Heart right ventricle (tissue), 16 donors: ENCODE data around the gene KLHDC10. TPM values are rescaled to one million over a fixed set of nuclear protein-coding genes. Genes with fewer than 3 reads are reported as not detected.

Source experiments
- ATAC-seq, 8 donors: fragments of 200-7000 bp; cut with Tn5 transposase; one replicate each; pipeline ENCODE4 v1.9.1; 2020; ENCODE audit warnings: mild to moderate bottlenecking in 8 of 8, moderate library complexity in 8 of 8, moderate number of reproducible peaks in 1 of 8
- DNase-seq, 2 donors: peaks; one replicate each; pipeline ENCODE4 v3.0.0-alpha.2; 2020
- H3K27ac ChIP-seq, 10 donors: fragments of 200-600 bp; sonication (generic) in 2 of 10; one replicate each; pipeline versions ENCODE4 v1.5.0 to v1.8.0; 2020 to 2022; ENCODE audit warnings: mild to moderate bottlenecking in 3 of 10
- H3K27me3 ChIP-seq, 7 donors: fragments of 200-600 bp; one replicate each; pipeline ENCODE4 v1.8.0; 2021 to 2022; ENCODE audit warnings: mild to moderate bottlenecking in 2 of 7
- H3K36me3 ChIP-seq, 9 donors: fragments of 200-600 bp; sonication (generic) in 1 of 9; one replicate each; pipeline versions ENCODE4 v1.5.0 to v1.8.0; 2020 to 2022; ENCODE audit warnings: mild to moderate bottlenecking in 2 of 9
- H3K4me1 ChIP-seq, 9 donors: fragments of 200-600 bp; sonication (generic) in 1 of 9; one replicate each; pipeline versions ENCODE4 v1.5.0 to v1.8.0; 2020 to 2022; ENCODE audit warnings: mild to moderate bottlenecking in 4 of 9
- H3K4me3 ChIP-seq, 10 donors: fragments of 200-600 bp; sonication (generic) in 2 of 10; one replicate each; pipeline versions ENCODE4 v1.5.0 to v1.8.0; 2020 to 2022; ENCODE audit warnings: mild to moderate bottlenecking in 7 of 10, moderate library complexity in 2 of 10
- H3K9me3 ChIP-seq, 11 donors: fragments of 200-600 bp in 10 of 11; sonication (generic) in 2 of 11; one replicate each; pipeline versions ENCODE4 v1.5.0 to v1.8.0; 2013 to 2022; ENCODE audit warnings: mild to moderate bottlenecking in 2 of 11, control low read depth in 1 of 11, moderate library complexity in 1 of 11
- WGBS, 2 donors: extraction: QIAGEN DNeasy Blood & Tissue Kit; methylation state at CpG; one replicate each; pipeline ENCODE4 v1.1.7; 2013; ENCODE audit warnings: inconsistent platforms in 1 of 2; 5-methylcytosine and 5-hydroxymethylcytosine counted together
- intact Hi-C, 10 donors: fragments of 100-400 bp; cut with DNase I; formaldehyde crosslinking; loops; one replicate each; pipeline versions ENCODE4 v1.11.1 to v1.14.2; 2022
- polyA plus RNA-seq, 2 donors: library from polyadenylated mRNA; stranded (reverse); fragments of 200-250 nt; gene quantifications; one replicate each; pipeline ENCODE4 v1.2.3, GENCODE V29; 2013
- total RNA-seq, 10 donors: library from RNA; stranded (reverse); fragmentation: NEBNext Ultra II Directional in 3 of 10; extraction: Animal tissue kit (Norgen Biotek cat#: 25700) in 3 of 10; gene quantifications; one replicate each; pipeline versions ENCODE4 v1.2.1 to v1.2.4, GENCODE V29; 2021 to 2023
- TF ChIP-seq, protein P1 (sequence below), 9 donors: fragments of 200-600 bp; sonication (generic) in 2 of 9; IDR thresholded peaks; one replicate each; pipeline versions ENCODE4 v1.5.0 to v1.8.0; 2021 to 2022; ENCODE audit warnings: antibody characterized with exemption in 9 of 9, mild to moderate bottlenecking in 5 of 9, moderate library complexity in 1 of 9
- donor health status: Arrhythmogenic right ventricular cardiomyopathy.
- donor health status: ischemic (EF 13 %, LVEDD 7.1; RV severe dilation, severe dysfunction).
- donor health status: healthy with polysubstance abuse.
- donor health status: DM: no; HTN: yes; CAD: no.
- donor health status: DM: no; HTN: no; CAD: no.
- donor health status: ischemic (EF 25% LVEDD 6.9; RV normal size, moderate dysfunction).
- donor health status: ischemic (EF 25% LVEDD 5.7; RV mildly dilated, moderate dysfunction).
- donor health status: healthy.
- donor health status: DM: yes; HTN: yes; CAD: no.
- donor health status: Ischemic cardiomyopathy.
- donor health status: ischemic (EF 35%, LVEDD 5.7; RV mildly dilated, moderate dysfunction).
- donor health status: nonischemic (EF 11% LVEDD 7.7; RV severe dilation, severe dysfunction).
- donor health status: DM: yes; HTN: yes; CAD: no.
- donor health status: PGD.
- donor health status: ischemic (EF 29% LVEDD 5.4; RV normal size, mild dysfunction).
- donor health status: nonischemic (EF 23%, LVEDD 6.1; RV moderate dilation, normal function).

The KLHDC10 gene
- total and polyA plus RNA-seq, 12 donors = 9.1 to 33.7 (median 28.1) TPM

DNA sequence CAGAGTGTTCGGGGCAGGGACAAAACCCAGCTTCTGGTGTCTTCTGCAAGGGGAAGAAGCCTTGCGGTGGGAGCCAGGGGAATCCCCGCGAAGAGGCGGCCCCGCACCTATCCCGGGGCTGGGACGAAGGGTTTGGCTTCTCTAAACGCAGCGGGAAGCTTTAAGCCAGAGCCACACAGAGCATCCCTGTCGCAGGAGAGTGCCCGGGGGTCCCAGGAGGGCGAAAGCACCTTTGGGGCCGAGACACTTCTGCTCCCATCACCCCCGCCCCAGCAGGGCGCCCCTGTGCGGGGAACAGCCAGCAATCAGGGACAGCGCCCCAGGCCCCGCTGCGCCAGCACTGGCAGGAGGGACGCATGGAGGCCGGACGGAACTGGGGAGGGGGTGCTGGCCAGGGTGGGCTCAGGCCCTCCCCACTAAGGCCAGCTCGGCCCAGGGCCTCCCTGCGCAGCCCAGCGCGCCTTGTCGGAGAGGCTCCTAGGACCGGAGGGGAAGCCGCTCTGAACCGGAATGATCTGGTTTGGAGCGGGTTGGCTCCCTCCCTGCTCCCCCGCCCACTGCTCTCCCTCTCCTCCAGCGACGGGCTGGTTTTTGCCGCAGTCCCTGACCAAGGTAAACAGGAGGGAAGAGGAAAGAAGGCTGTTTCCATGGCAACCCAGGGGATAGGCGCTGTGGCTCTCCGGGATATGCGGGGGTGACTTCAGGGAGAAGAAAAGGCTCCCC lies 71.0 kb downstream of the KLHDC10 start:
- no peaks in the 10 kb centered on the region for H3K9me3 ChIP-seq
- peaks cover 0 to 20% (median 16%) of the 10 kb centered on the region in 9 donors for H3K4me1 ChIP-seq
- intact Hi-C loops = no loop called here
- no peaks in the 10 kb centered on the region for H3K27me3 ChIP-seq
- peak; percentile 56 to 71 for DNase-seq
- peak; percentile 83 to 96 (median 94) for ATAC-seq
- TF ChIP-seq, protein P1, sequence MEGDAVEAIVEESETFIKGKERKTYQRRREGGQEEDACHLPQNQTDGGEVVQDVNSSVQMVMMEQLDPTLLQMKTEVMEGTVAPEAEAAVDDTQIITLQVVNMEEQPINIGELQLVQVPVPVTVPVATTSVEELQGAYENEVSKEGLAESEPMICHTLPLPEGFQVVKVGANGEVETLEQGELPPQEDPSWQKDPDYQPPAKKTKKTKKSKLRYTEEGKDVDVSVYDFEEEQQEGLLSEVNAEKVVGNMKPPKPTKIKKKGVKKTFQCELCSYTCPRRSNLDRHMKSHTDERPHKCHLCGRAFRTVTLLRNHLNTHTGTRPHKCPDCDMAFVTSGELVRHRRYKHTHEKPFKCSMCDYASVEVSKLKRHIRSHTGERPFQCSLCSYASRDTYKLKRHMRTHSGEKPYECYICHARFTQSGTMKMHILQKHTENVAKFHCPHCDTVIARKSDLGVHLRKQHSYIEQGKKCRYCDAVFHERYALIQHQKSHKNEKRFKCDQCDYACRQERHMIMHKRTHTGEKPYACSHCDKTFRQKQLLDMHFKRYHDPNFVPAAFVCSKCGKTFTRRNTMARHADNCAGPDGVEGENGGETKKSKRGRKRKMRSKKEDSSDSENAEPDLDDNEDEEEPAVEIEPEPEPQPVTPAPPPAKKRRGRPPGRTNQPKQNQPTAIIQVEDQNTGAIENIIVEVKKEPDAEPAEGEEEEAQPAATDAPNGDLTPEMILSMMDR (IDR thresholded peaks at IDR 0.05) = peak in 1 of 9 donors; percentile 14
- 9 to 17% methylated on average over 37 to 39 of the region's 39 CpGs for WGBS, 2 donors
- H3K4me3 ChIP-seq = peak overlapping the region; percentile 24 to 72 (median 64)
- peaks cover 0 to 33% (median 0%) of the 10 kb centered on the region in 9 donors for H3K36me3 ChIP-seq
- H3K27ac ChIP-seq = peak overlapping the region; percentile 22 to 86 (median 70)

DNA sequence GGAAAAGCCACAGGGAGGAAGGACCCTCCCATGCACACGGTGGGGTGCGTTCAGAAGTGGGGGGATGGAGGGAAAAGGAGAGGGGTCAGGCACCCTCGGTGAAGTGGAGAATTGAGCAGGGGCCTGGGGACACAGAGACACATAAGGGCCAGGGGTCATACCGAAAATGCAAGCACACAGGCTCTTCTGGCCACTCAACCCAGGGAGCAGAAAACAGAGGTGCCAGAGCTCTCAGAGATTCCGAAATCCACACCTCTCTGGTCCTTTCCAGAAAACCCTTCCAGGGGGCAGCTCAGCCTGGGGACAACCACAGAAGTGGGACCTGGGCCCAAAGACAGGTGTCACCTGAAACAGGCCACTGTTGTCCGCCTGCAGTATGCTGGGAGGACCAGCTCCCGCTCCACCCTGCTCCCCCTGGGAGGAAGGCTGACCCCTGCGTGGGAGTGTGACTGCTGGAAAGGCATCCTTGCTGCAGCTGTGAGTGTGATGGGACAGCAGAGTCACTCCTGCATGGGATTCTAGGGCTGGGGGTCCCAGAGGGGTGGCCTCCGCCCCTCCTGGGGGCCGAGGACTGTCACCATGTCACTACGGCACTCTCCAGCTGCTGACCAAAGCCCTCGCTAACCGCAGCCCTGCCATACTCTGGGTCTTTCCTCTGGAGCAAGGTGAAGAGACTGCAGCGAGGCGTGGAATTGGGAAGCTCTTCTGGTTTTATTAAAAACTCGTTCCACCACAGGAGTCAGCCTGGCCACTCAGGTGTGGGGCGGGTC lies 71.7 kb downstream of the KLHDC10 start:
- Histone ChIP-seq H3K4me3 (peak overlapping the region; percentile 24 to 72 (median 64)), H3K9me3 (no peaks in the 10 kb centered on the region), H3K4me1 (peaks cover 0 to 20% (median 16%) of the 10 kb centered on the region in 9 donors), H3K27ac (peak overlapping the region in 7 of 10 donors; percentile 28 to 86 (median 80)), H3K36me3 (peaks cover 0 to 25% (median 0%) of the 10 kb centered on the region in 9 donors), H3K27me3 (no peaks in the 10 kb centered on the region)
- intact Hi-C loops = no loop called here
- DNase-seq (no peak), ATAC-seq (peak in 6 of 8 donors; percentile 31 to 65 (median 42))
- 61 to 62% methylated on average over 17 of the region's 17 CpGs for WGBS, 2 donors
- TF ChIP-seq, protein P1 (IDR thresholded peaks at IDR 0.05) = no peak

DNA sequence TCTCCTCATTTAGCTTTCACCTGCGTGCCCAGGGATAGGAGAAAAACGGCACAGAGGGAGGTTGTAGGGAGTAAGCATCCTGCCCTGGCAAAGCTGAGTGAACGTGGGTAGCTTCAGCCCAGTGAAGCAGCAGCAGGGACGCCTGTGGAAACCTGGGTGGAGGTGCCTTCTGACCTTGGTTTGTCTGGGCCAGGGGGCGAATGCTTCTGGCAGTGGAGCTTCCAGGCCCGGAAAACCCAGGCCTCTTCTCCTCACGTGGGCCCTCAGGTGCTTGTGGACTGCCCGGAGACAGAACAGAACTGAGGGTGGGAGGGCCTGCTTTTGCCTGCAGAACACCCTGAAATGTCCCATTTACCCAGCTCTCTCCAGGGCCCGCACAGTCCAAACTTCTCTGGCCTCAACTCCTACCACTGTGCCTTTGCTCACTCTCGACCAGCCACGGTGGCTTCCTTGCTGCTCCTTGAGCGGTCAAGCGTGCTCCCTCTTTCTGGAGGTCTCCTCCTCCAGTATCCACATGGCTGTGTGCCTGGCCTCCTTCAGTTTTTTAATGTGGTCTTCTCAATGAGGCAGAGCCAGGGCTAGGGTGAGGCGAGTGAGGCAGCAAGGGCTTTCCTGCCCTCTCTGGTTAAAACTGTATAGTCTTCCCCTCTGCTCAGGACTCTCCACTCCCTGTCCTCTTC lies 72.5 kb downstream of the KLHDC10 start:
- H3K4me1 ChIP-seq = peaks cover 0 to 20% (median 16%) of the 10 kb centered on the region in 9 donors
- no peak overlapping the region for H3K27ac ChIP-seq
- no peak for DNase-seq
- no peaks in the 10 kb centered on the region for H3K9me3 ChIP-seq
- intact Hi-C loops = no loop called here
- H3K4me3 ChIP-seq = no peak overlapping the region
- TF ChIP-seq, protein P1 (IDR thresholded peaks at IDR 0.05) = no peak
- no peak for ATAC-seq
- H3K36me3 ChIP-seq = peaks cover 0 to 18% (median 0%) of the 10 kb centered on the region in 9 donors
- H3K27me3 ChIP-seq = no peaks in the 10 kb centered on the region
- 95 to 96% methylated on average over 14 of the region's 14 CpGs for WGBS, 2 donors

DNA sequence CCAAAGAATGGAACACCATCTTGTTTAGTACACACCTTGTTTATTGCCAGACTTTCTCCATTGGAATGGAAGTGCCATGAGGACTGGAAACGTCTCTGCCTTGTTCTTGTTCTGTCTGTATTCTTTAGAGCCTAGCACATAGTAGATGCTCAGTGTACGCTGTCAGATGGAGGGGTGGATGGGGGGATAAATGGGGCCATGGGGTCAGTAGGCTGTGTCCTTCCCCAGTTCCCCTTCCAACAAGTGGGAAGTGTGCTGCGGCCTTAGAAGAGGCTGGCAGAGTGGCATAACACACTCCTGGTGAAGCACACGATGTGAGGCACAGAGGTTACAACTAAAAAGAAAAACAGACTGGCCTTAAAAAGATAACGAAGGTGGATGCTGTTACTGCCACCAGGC lies 73.0 kb downstream of the KLHDC10 start:
- TF ChIP-seq, protein P1 (IDR thresholded peaks at IDR 0.05) = no peak
- intact Hi-C loops = no loop called here
- Histone ChIP-seq H3K27ac (no peak overlapping the region), H3K9me3 (no peaks in the 10 kb centered on the region), H3K4me1 (peaks cover 0 to 20% (median 16%) of the 10 kb centered on the region in 9 donors), H3K36me3 (peaks cover 0 to 15% (median 0%) of the 10 kb centered on the region in 9 donors), H3K27me3 (no peaks in the 10 kb centered on the region), H3K4me3 (no peak overlapping the region)
- ATAC-seq (no peak), DNase-seq (no peak)
- WGBS, 2 donors = 94 to 98% methylated on average over 5 of the region's 5 CpGs
